K562 (cell line): ENCODE results near the gene PAFAH1B2. TPM values are rescaled to one million over a fixed set of nuclear protein-coding genes. Genes with fewer than 3 reads are reported as not detected.

Experiments
- CBX8 ChIP-seq: fragments of 200-600 bp; sonication (generic); IDR thresholded peaks from 2 replicates; pipeline ENCODE4 v1.6.1; 2012; ENCODE audit warnings: borderline replicate concordance, mixed run types, low read depth, mild to moderate bottlenecking, moderate library complexity, mixed read lengths, low read length, control low read depth, inconsistent platforms; ENCODE audit not compliant: poor library complexity, severe bottlenecking; ENCODE audit errors: extremely low read depth
- FOS ChIP-seq: IDR thresholded peaks from 3 replicates; pipeline ENCODE4 v1.6.1; 2011; ENCODE audit not compliant: insufficient read length; ENCODE audit errors: extremely low read depth
- HINFP ChIP-seq: fragments of 450-650 bp; conservative IDR thresholded peaks from 2 replicates; pipeline ENCODE4 v1.6.1; 2016; ENCODE audit warnings: missing genetic modification characterization, low read depth, mild to moderate bottlenecking, control low read depth, missing compliant biosample characterization
- KLF6 ChIP-seq: fragments of 250-450 bp; sonication (Bioruptor Pico); IDR thresholded peaks from 2 replicates; pipeline ENCODE4 v1.4.0; 2020; ENCODE audit warnings: mild to moderate bottlenecking, moderate library complexity, borderline replicate concordance
- LEF1 ChIP-seq: fragments of 450-650 bp; IDR thresholded peaks from 2 replicates; pipeline ENCODE4 v1.6.1; 2016; ENCODE audit warnings: mild to moderate bottlenecking
- MAZ ChIP-seq, 2 experiments: fragments of 450-650 bp in 1 of 2; sonication (generic) in 1 of 2; formaldehyde crosslinking; IDR thresholded peaks in 1 of 2; conservative IDR thresholded peaks in 1 of 2; 2 replicates each; pipeline versions ENCODE4 v1.4.0 to v1.5.0; 2020; ENCODE audit warnings: mild to moderate bottlenecking in 1 of 2, missing genetic modification reagents in 1 of 2
- MYNN ChIP-seq, 2 experiments: sonication (generic); formaldehyde crosslinking in 1 of 2; IDR thresholded peaks; 2 replicates each; pipeline versions ENCODE4 v1.5.0 to v1.6.1; 2016 to 2020; ENCODE audit warnings: antibody characterized with exemption in 1 of 2, missing genetic modification reagents in 1 of 2
- NFIC ChIP-seq: fragments of 450-650 bp; IDR thresholded peaks from 2 replicates; pipeline ENCODE4 v1.6.1; 2017; ENCODE audit warnings: mild to moderate bottlenecking, inconsistent platforms
- POLR2A ChIP-seq: fragments of 450-650 bp; conservative IDR thresholded peaks from 2 replicates; pipeline ENCODE4 v1.6.1; 2016
- POLR2AphosphoS5 ChIP-seq: IDR thresholded peaks from 2 replicates; pipeline ENCODE4 v1.6.1; 2011; ENCODE audit warnings: mild to moderate bottlenecking, low read depth, low read length, moderate library complexity; ENCODE audit not compliant: control insufficient read depth, insufficient read depth
- SMC3 ChIP-seq: conservative IDR thresholded peaks from 2 replicates; pipeline ENCODE4 v1.6.1; 2011; ENCODE audit warnings: low read depth, low read length, improper control_type of control experiment; ENCODE audit not compliant: insufficient read depth
- SPI1 ChIP-seq: IDR thresholded peaks from 2 replicates; pipeline ENCODE4 v1.6.1; 2011; ENCODE audit warnings: low read depth, low read length, control low read depth, borderline replicate concordance
- TAF1 ChIP-seq: IDR thresholded peaks from 2 replicates; pipeline ENCODE4 v1.6.1; 2011; ENCODE audit warnings: mild to moderate bottlenecking, low read length, moderate library complexity; ENCODE audit not compliant: insufficient read depth, control insufficient read depth, severe bottlenecking; ENCODE audit errors: extremely low read depth
- TFAP4 ChIP-seq: sonication (generic); formaldehyde crosslinking; IDR thresholded peaks from 2 replicates; pipeline ENCODE4 v1.8.0; 2022; ENCODE audit warnings: missing genetic modification reagents, mild to moderate bottlenecking, moderate library complexity, borderline replicate concordance
- XRCC3 ChIP-seq: fragments of 450-650 bp; IDR thresholded peaks from 2 replicates; pipeline ENCODE4 v1.6.1; 2017; ENCODE audit warnings: mild to moderate bottlenecking, moderate library complexity
- ZNF311 ChIP-seq: fragments of 250-450 bp; sonication (Bioruptor Pico); IDR thresholded peaks from 2 replicates; pipeline ENCODE4 v1.4.0; 2020; ENCODE audit warnings: mild to moderate bottlenecking, moderate library complexity
- ZNF449 ChIP-seq: fragments of 250-450 bp; sonication (Bioruptor Pico); IDR thresholded peaks from 2 replicates; pipeline ENCODE4 v1.8.0; 2022; ENCODE audit warnings: moderate library complexity, mild to moderate bottlenecking, inconsistent platforms
- ZNF639 ChIP-seq, 2 experiments: fragments of 200-800 bp in 1 of 2; sonication (Bioruptor generic) in 1 of 2; sonication (generic) in 1 of 2; formaldehyde crosslinking in 1 of 2; IDR thresholded peaks in 1 of 2; conservative IDR thresholded peaks in 1 of 2; 2 replicates each; pipeline versions ENCODE4 v1.5.0 to v1.6.1; 2016 to 2020; ENCODE audit warnings: missing compliant biosample characterization in 1 of 2, missing genetic modification characterization in 1 of 2, missing genetic modification reagents in 1 of 2
- polyA plus RNA-seq, 8 experiments: library from polyadenylated mRNA; depleted of rRNA in 4 of 8; stranded (reverse) in 5 of 8; unstranded in 3 of 8; fragments of >200 nt; fragmentation: Nextera tagmentation in 2 of 8; fragmentation: Illumina TruSeq in 1 of 8; extraction: Ambion mirVana in 2 of 8; extraction: Trizol in 1 of 8; gene quantifications; 2 replicates each; pipeline versions ENCODE4 v1.2.1 to v1.2.3, GENCODE V29; 2011 to 2014; ENCODE audit warnings: inconsistent platforms in 1 of 8, missing spikeins in 1 of 8
- total RNA-seq, 7 experiments: library from RNA; depleted of rRNA in 6 of 7; stranded (reverse); fragments of >200 nt in 6 of 7; fragmentation: Illumina TruSeq in 2 of 7; extraction: Trizol in 2 of 7; gene quantifications; 2 replicates each; pipeline versions ENCODE4 v1.2.1 to v1.2.3, GENCODE V29; 2011 to 2021; ENCODE audit warnings: low replicate concordance in 1 of 7
- TF ChIP-seq, protein P1 (sequence below): fragments of 250-450 bp; sonication (Bioruptor Pico); IDR thresholded peaks from 2 replicates; pipeline ENCODE4 v1.9.0; 2021; ENCODE audit warnings: mild to moderate bottlenecking

The PAFAH1B2 gene
- total and polyA plus RNA-seq, 9 of the 15 experiments (the other 6 are each of a cell fraction or from before 2014, with no cell fraction given): 27.8 to 94.7 (median 64.9) TPM

DNA sequence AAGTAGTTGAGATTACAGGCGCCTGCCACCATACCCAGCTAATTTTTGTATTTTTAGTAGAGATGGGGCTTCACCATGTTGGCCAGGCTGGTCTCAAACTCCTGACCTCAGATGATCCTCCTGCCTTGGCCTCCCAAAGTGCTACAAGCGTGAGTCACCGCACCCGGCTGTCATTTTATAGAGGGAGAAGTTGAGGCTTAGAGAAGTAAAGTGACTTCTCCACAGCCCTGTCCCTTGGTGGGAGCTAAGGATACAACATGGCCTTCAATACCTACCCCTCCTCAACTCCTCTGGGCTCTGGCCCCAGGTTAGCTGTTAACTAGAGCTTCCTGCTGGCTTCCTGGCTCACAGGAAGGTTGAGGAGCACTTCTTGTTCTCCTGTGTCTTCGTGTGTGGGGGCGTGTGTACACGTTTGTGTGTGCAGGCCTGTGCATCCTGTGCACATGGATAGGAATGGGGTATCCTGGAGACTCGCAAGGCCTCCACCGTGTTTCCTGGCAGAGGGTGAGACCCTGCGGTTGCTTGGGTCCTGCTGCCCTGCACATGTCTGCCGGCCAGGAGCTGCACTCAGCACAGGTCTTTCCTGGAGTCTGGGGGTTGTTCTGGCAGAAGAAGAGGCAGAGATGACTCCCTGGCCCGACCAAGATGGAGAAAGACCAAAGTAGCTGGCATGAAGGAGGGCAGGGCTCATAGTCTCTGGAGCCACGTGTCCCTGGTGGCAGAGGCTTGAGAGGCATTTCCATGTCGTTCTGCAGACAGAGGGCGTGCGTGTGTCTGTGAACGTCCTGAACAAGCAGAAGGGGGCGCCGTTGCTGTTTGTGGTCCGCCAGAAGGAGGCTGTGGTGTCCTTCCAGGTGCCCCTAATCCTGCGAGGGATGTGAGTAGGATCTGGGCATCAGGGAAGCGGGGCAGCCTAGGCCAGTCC, 36.8 kb downstream of the PAFAH1B2 start (continued):
- TF ChIP-seq HINFP (0 out of 2 replicates have a peak, but pooled peaks have one; percentile 35), FOS (no peak), CBX8 (no peak), MAZ (CRISPR knock-in tag; conservative IDR thresholded peaks at IDR 0.05 in 1 of 2, IDR thresholded peaks at IDR 0.05 in 1 of 2) (0 out of 4 replicates have a peak, but pooled peaks of 1 of the 2 experiments have one; percentile 39), POLR2A (0 out of 2 replicates have a peak, but pooled peaks have one; percentile 19), NFIC (peak; percentile 29; the same call in 1 of the 2 replicates), ZNF311 (CRISPR knock-in tag) (no peak), POLR2AphosphoS5 (0 out of 2 replicates have a peak, but pooled peaks have one; percentile 30), KLF6 (CRISPR knock-in tag) (no peak), SPI1 (no peak), TFAP4 (CRISPR knock-in tag) (0 out of 2 replicates have a peak, but pooled peaks have one; percentile 23), MYNN (IDR thresholded peaks at IDR 0.05) (peak; percentile 78), MYNN (CRISPR knock-in tag; IDR thresholded peaks at IDR 0.05) (no peak), ZNF639 (CRISPR knock-in tag; conservative IDR thresholded peaks at IDR 0.05 in 1 of 2, IDR thresholded peaks at IDR 0.05 in 1 of 2) (no peak), ZNF449 (CRISPR knock-in tag) (no peak), XRCC3 (no peak), LEF1 (no peak), SMC3 (0 out of 2 replicates have a peak, but pooled peaks have one; percentile 43), TAF1 (peak; percentile 45)
- TF ChIP-seq, protein P1, sequence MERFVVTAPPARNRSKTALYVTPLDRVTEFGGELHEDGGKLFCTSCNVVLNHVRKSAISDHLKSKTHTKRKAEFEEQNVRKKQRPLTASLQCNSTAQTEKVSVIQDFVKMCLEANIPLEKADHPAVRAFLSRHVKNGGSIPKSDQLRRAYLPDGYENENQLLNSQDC (CRISPR knock-in tag): no peak
